HEK293T (cell line): ENCODE results near the gene RPL21.

Experiments used
- CTCF ChIA-PET: fragments of 350-600 bp; formaldehyde crosslinking; extraction: SDS; loops from one replicate; lab custom pipeline; 2021; ENCODE audit warnings: antibody characterized with exemption, inconsistent platforms; lab: Yijun Ruan, JAX
- POLR2A ChIA-PET: fragments of 350-600 bp; formaldehyde crosslinking; extraction: SDS; loops from one replicate; lab custom pipeline; 2020; ENCODE audit warnings: antibody characterized with exemption, inconsistent platforms; lab: Yijun Ruan, JAX
- DNase-seq: peaks from one replicate; pipeline ENCODE4 v3.0.0; 2012; ENCODE audit warnings: mixed read lengths; ENCODE audit errors: extremely low spot score
- ARNT ChIP-seq: fragments of 450-650 bp; IDR thresholded peaks from 2 replicates; pipeline ENCODE4 v1.6.1; 2017; ENCODE audit warnings: mild to moderate bottlenecking
- BHLHE40 ChIP-seq: fragments of 450-650 bp; IDR thresholded peaks from 2 replicates; pipeline ENCODE4 v1.6.1; 2016; ENCODE audit warnings: mild to moderate bottlenecking, moderate library complexity, borderline replicate concordance
- CTBP1 ChIP-seq: fragments of 450-650 bp; IDR thresholded peaks from 2 replicates; pipeline ENCODE4 v1.6.1; 2016; ENCODE audit warnings: borderline replicate concordance
- ELF4 ChIP-seq: fragments of 450-650 bp; IDR thresholded peaks from 2 replicates; pipeline ENCODE4 v1.6.1; 2017; ENCODE audit warnings: antibody characterized with exemption
- FOXA1 ChIP-seq: fragments of 450-650 bp; IDR thresholded peaks from 2 replicates; pipeline ENCODE4 v1.6.1; 2016; ENCODE audit warnings: mild to moderate bottlenecking
- FOXK2 ChIP-seq: fragments of 450-650 bp; IDR thresholded peaks from 2 replicates; pipeline ENCODE4 v1.6.1; 2016; ENCODE audit warnings: mild to moderate bottlenecking
- FOXM1 ChIP-seq: fragments of 450-650 bp; IDR thresholded peaks from 2 replicates; pipeline ENCODE4 v1.6.1; 2017; ENCODE audit warnings: mild to moderate bottlenecking, borderline replicate concordance
- HDGF ChIP-seq: fragments of 450-650 bp; IDR thresholded peaks from 2 replicates; pipeline ENCODE4 v1.6.1; 2017; ENCODE audit warnings: antibody characterized with exemption, borderline replicate concordance
- L3MBTL2 ChIP-seq: fragments of 450-650 bp; conservative IDR thresholded peaks from 2 replicates; pipeline ENCODE4 v1.6.1; 2016; ENCODE audit warnings: mild to moderate bottlenecking
- LEF1 ChIP-seq: fragments of 450-650 bp; IDR thresholded peaks from 2 replicates; pipeline ENCODE4 v1.6.1; 2017; ENCODE audit warnings: mild to moderate bottlenecking, borderline replicate concordance
- NFRKB ChIP-seq: fragments of 450-650 bp; IDR thresholded peaks from 2 replicates; pipeline ENCODE4 v1.6.1; 2016; ENCODE audit warnings: mild to moderate bottlenecking, moderate library complexity
- SP1 ChIP-seq: fragments of 450-650 bp; IDR thresholded peaks from 2 replicates; pipeline ENCODE4 v1.6.1; 2017
- SUZ12 ChIP-seq: fragments of 450-650 bp; IDR thresholded peaks from 2 replicates; pipeline ENCODE4 v1.6.1; 2016; ENCODE audit warnings: mild to moderate bottlenecking
- TARDBP ChIP-seq: fragments of 450-650 bp; IDR thresholded peaks from 2 replicates; pipeline ENCODE4 v1.6.1; 2016
- ZNF384 ChIP-seq: fragments of 450-650 bp; IDR thresholded peaks from 2 replicates; pipeline ENCODE4 v1.6.1; 2016
- TF ChIP-seq, protein P1 (sequence below): fragments of 450-650 bp; IDR thresholded peaks from 2 replicates; pipeline ENCODE4 v1.6.1; 2016

Gene RPL21

DNA sequence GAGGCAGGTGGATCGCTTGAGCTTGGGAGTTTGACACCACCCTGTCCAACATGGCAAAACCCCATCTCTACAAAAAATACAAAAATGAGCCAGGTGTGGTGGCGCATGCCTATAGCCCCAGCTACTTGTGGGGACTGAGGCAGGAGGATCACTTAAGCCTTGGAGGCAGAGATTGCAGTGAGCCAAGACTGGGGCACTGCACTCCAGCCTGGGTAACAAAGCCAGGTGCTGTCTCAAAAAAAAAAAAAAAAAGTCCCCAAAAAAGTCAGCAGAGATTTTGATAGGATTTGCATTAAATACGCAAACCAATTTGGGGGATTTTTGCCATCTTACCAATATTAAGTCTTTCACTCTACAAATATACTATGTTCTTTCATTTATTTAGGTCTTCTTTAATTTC lies 21.7 kb upstream of the RPL21 start:
- ChIA-PET CTCF (no interaction called here), POLR2A (no interaction called here)
- TF ChIP-seq FOXK2 = no peak
- TF ChIP-seq BHLHE40 = no peak
- TF ChIP-seq NFRKB = no peak
- no peak for TF ChIP-seq LEF1
- no peak for TF ChIP-seq FOXM1
- no peak for TF ChIP-seq ZNF384
- no peak for TF ChIP-seq ELF4
- no peak for TF ChIP-seq FOXA1
- no peak for TF ChIP-seq CTBP1
- no peak for TF ChIP-seq SP1
- no peak for TF ChIP-seq TARDBP
- TF ChIP-seq ARNT = no peak
- no peak for TF ChIP-seq L3MBTL2
- no peak for TF ChIP-seq SUZ12
- TF ChIP-seq HDGF = no peak
- TF ChIP-seq, protein P1, sequence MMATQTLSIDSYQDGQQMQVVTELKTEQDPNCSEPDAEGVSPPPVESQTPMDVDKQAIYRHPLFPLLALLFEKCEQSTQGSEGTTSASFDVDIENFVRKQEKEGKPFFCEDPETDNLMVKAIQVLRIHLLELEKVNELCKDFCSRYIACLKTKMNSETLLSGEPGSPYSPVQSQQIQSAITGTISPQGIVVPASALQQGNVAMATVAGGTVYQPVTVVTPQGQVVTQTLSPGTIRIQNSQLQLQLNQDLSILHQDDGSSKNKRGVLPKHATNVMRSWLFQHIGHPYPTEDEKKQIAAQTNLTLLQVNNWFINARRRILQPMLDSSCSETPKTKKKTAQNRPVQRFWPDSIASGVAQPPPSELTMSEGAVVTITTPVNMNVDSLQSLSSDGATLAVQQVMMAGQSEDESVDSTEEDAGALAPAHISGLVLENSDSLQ = no peak
- no peak for DNase-seq

DNA sequence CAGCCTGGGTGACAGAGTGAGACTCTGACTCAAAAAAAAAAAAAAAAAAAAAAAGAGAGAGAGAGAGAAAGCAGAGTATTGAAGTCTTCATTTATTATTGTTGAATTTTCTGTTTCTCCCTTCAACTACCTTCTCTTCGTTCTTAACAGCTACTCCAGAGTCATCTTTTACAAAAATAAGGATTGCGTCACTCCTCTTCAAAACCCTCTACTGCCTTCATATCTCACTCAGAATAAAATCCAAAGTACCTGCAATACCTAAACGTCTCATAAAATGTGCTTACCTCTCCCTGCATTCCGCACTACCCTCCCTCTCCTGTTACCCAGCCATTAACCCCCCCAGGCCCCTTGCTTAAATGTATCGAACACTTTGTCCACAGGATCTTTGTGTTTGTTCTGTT lies 17.4 kb upstream of the RPL21 start:
- no peak for TF ChIP-seq SUZ12
- TF ChIP-seq ELF4 = no peak
- no peak for TF ChIP-seq FOXM1
- TF ChIP-seq, protein P1 = no peak
- no peak for TF ChIP-seq NFRKB
- no peak for TF ChIP-seq FOXK2
- no peak for TF ChIP-seq ARNT
- DNase-seq = no peak
- ChIA-PET POLR2A (no interaction called here), CTCF (no interaction called here)

DNA sequence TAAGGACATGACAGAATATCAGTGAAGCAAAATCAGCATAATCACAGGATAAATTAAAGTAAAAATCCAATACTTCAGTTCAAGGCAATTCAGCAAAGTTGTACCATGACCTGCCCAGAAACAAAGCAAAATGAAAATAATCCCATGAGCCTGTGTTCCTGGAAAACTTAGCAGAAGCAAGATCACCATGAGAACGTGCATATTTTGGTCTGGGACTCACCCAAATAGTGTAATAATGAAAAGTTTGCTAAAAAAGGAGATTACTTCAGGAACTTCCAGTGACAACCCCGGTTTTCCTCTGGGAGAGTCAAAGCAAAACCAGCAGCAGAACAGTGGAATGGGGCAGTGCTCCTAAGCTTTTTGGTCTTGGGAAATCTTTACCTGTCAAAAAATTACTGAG lies 14.9 kb upstream of the RPL21 start:
- CTCF ChIA-PET = no interaction called here
- POLR2A ChIA-PET = no interaction called here
- TF ChIP-seq L3MBTL2 (no peak), ELF4 (no peak), FOXK2 (no peak), CTBP1 (no peak), ARNT (no peak), TARDBP (no peak)
- no peak for DNase-seq

DNA sequence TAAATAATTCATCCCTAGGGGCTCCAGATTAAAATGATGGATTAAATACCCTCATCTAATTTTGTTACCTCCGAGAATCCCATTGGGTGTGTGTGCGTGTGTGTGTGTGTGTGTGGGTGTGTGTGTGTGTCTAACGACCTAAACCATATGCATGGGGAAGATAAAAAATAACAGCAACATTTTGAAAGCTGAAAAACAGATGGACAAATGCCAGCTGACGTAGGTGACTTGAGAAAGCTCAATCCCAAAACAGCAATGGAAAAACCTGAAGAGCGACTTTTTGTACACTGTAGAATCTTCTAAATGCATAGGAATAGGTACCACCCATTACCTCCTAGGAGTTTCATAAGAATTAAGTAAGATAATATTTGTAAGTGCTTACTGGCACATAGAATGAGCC lies 8.7 kb upstream of the RPL21 start:
- no peak for DNase-seq
- TF ChIP-seq FOXA1 = no peak
- no peak for TF ChIP-seq FOXK2
- no peak for TF ChIP-seq LEF1
- TF ChIP-seq FOXM1 = no peak
- no peak for TF ChIP-seq ZNF384
- no peak for TF ChIP-seq SUZ12
- no peak for TF ChIP-seq NFRKB
- TF ChIP-seq TARDBP = no peak
- no peak for TF ChIP-seq ELF4
- TF ChIP-seq CTBP1 = no peak
- ChIA-PET CTCF (no interaction called here), POLR2A (interaction anchor here (1.0 kb wide), 1 partner anchor 8 kb away, joined by 4 read pairs; the partner anchor contains the start of gene RPL21)

DNA sequence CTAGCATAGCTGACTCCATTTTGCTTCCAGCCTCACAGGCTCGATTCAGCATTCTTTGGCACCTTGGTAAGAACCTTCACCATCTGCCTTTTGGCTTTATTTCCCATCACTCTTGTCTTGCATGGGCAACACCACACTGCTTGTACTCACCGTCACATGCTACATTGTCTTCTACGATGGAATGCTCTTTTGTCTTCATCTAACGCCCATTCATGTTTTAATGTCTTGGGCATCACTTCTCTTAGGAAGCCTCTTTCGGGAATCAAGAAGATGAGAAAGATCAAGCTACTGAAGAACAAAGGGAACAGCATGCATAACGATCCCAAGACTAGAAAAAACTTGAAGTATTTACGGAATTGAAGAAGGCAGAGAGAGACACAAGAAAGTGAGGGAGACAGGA lies 5.7 kb upstream of the RPL21 start:
- ChIA-PET CTCF (interaction anchor here (0.6 kb wide), 1 partner anchor 644 kb away, joined by 3 read pairs; no protein-coding TSS in a partner anchor), POLR2A (no interaction called here)
- TF ChIP-seq NFRKB (no peak), LEF1 (no peak), SP1 (no peak), ZNF384 (no peak), SUZ12 (no peak), ELF4 (no peak), FOXA1 (no peak)
- TF ChIP-seq, protein P1 = no peak
- DNase-seq = no peak

DNA sequence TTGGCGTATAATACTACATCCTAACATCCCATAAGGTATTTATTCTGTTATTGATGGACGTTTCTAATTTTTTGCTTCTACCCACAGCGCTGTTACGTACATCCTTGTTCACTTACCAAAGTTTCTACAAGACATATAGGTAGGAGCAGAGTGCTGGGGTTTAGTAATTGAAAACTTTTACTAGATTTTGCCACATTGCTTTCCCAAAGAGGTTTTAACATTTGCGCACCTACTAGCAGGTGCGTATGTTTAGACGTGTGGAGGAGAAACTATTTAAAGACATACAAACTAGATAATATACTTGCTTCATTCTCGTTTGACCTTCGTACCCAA lies 559 bp upstream of the RPL21 start:
- TF ChIP-seq L3MBTL2 = no peak
- no peak for TF ChIP-seq ARNT
- TF ChIP-seq, protein P1 = no peak
- no peak for TF ChIP-seq ZNF384
- CTCF ChIA-PET = no interaction called here
- DNase-seq = no peak
- POLR2A ChIA-PET = interaction anchor here (0.7 to 1.1 kb wide), 7 partner anchors 9 to 233 kb away, joined by 3 to 8 read pairs (median 4); no protein-coding TSS in a partner anchor

DNA sequence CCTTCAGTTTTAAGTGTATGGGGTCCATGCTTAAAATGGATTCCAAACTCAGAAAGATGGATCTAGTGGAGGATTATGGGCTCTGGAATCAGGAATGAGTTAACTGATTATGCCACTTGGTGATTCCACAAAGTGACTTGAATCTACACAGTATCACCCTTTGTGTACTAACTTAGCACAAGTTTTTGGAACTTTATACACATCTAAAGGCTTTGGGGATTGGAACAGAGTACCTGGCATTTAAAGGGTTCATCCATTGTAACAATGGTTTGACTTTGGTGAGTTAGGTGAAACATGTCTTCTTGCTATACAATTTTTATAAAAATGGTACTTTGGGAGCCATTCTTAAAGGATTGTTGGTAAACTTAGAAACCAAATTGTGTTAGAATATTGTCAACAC lies 1.1 kb downstream of the RPL21 start:
- POLR2A ChIA-PET = no interaction called here
- CTCF ChIA-PET = no interaction called here

More for the DNA sequence above, 1.1 kb downstream of the RPL21 start:
- TF ChIP-seq TARDBP (no peak), CTBP1 (no peak), BHLHE40 (no peak), LEF1 (no peak), SP1 (no peak), ARNT (no peak), SUZ12 (no peak), FOXK2 (no peak), ELF4 (no peak)
- no peak for DNase-seq
